ENCODE data around the gene PUM1.

The PUM1 gene

GRCh38 chr1:30923597-30923996 lies 141.9 kb downstream of the PUM1 start:
- DNase-seq = no peak

GRCh38 chr1:30920827-30921226 lies 144.7 kb downstream of the PUM1 start:
- DNase-seq = no peak

GRCh38 chr1:30919025-30919881 lies 146.3 kb downstream of the PUM1 start:
- no peak for DNase-seq

- DNase-seq = no peak
These were observed 149.2 kb downstream of the PUM1 start for GRCh38 chr1:30916296-30916695.

- DNase-seq = no peak
These were observed 149.9 kb downstream of the PUM1 start for GRCh38 chr1:30915491-30916230.

GRCh38 chr1:30914931-30915330 lies 150.6 kb downstream of the PUM1 start:
- DNase-seq = no peak

- no peak for DNase-seq
These were observed 151.0 kb downstream of the PUM1 start for GRCh38 chr1:30914587-30914922.

GRCh38 chr1:30912913-30913652 lies 152.4 kb downstream of the PUM1 start:
- no peak for DNase-seq

- DNase-seq = no peak
These were observed 153.3 kb downstream of the PUM1 start for GRCh38 chr1:30912224-30912623.

GRCh38 chr1:30911059-30911954 lies 154.2 kb downstream of the PUM1 start:
- peak; percentile 58 for DNase-seq

- DNase-seq = no peak
These were observed 156.0 kb downstream of the PUM1 start for GRCh38 chr1:30909365-30910068.

GRCh38 chr1:30908696-30909364 lies 156.7 kb downstream of the PUM1 start, which contains the start of gene SDC3:
Gene SDC3, minus strand, starts transcription at chr1:30908758. Its CDS starts 172 bp downstream, at chr1:30908586.
- no peak for DNase-seq

GRCh38 chr1:30908316-30908695 lies 157.2 kb downstream of the PUM1 start:
- no peak for DNase-seq

GRCh38 chr1:30907481-30908315 lies 157.8 kb downstream of the PUM1 start:
- no peak for DNase-seq

GRCh38 chr1:30906631-30907441 lies 158.7 kb downstream of the PUM1 start:
- no peak for DNase-seq

- no peak for DNase-seq
These were observed 159.4 kb downstream of the PUM1 start for GRCh38 chr1:30905916-30906620.

- DNase-seq = no peak
These were observed 160.1 kb downstream of the PUM1 start for GRCh38 chr1:30905403-30905802.

GRCh38 chr1:30904962-30905335 lies 160.6 kb downstream of the PUM1 start:
- no peak for DNase-seq

Measured in NCI-H1694 treated with DMSO at 0.1 percent for 48 hours (cell line).